Stimulated activated CD8-positive, alpha-beta memory T cell treated with anti-CD3 and anti-CD28 coated beads, Interleukin-2, amount 100 ng/mL, for 48 hours (primary cell): ENCODE measurements around the gene AMBRA1.

ENCODE experiments used
- DNase-seq, 2 donors: peaks; one replicate each; pipeline ENCODE4 v3.0.0-alpha.2; 2020; ENCODE audit warnings: low read depth in 2 of 2

The AMBRA1 gene

DNA sequence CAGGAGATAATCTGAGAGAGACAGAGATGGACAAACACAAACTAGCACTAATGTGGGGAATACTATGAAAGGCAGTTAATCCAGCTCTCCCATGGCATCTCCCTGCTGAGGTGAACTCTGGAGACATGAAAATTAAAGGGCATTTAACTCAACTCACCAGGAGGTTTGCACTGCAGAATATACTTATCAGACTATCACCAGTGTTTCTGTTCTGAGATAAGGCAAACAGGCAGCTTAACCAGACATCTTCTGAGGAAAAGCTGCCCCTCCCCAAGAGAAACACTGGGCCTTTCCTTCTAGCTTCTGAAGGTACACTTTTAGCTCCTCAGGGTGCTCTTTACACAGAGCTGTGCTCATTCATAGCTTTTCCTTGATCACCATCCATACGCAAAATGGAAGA, 85.5 kb downstream of the AMBRA1 start:
- DNase-seq, result no peak

DNA sequence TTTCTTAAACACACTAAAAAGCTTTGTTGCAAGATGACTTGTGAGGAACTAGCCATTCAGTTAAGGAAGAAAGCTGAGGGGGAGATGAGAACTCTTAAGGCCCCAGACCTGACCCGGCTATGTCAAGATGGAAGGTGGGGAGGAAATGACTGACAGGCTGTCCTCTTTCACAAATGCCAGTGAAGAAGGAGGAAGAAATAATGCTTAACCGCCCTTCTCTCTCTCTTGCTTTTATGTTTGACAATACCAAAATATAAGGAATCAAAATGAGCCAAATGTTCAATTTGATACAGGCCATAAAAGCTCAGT, 87.4 kb downstream of the AMBRA1 start:
- no peak for DNase-seq

DNA sequence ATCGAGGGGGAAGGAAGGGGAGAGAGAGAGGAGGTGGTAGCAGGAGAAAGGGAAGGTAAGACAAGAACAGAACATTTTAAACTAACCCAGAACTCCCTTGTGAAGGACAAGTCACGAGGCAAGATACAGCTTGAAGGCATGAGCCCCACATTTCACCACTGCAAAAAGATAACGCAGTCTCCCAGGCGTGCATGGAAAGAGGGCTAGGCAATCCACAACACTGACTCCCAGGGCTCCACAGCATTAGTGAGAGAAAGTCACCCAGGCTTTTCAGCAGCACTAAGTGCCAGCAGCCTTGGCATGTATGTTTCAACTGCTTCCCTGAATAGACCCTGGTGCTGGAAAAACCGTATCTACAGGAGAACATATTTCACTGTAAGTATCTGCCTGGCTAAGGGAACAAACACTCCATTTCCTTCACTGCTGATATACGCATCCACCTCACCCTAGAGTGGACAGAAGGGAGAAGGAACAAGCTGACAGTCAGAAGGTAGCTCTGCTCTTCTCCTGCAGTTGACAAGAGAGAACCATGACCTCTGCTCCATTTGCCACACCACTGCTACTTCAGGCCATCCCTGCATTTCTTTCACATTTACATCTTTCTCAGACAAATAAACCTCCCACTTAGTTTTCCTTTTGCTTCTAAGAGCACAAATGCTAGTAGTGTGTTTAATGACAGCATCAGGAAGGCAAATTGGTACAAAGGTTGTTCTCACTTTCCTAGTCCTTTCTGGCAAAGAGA, 87.9 kb downstream of the AMBRA1 start:
- DNase-seq, result no peak

DNA sequence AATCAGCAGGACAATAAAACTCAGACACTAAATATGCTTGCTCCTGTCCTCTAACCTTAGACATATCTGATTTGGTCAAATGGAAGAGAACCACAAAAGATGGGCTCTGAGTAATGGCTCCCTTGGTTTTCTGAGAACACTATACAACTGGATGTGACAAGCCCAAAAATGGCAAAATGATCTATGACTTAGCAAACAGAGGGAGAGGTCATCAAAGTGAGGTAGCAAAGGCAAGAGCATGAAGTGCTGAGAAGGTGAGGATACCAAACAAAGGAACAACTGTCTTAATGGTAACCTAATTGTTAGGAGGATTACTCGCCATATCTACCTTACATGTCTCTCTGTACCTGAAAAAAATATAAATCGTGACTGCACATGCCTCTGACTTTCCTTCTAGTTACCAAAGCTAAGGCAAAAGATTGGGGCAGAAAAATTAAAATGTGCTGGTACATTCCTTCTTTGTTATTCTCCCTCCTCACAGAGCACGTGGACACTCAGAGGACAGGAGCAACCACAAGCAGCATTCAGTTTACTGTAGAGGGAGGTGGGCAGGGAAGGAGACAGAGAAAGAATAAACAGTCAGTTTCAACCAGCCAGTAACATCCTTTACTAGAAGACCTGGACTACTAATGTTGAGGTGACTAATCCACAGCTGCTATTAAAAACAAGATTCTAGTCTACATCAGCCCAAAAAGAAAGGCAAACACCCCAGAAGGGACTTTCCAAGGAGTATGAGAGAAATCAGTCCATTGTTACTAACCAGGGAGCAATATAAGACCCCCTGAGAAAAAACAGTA, 88.8 kb downstream of the AMBRA1 start:
- DNase-seq, result no peak

DNA sequence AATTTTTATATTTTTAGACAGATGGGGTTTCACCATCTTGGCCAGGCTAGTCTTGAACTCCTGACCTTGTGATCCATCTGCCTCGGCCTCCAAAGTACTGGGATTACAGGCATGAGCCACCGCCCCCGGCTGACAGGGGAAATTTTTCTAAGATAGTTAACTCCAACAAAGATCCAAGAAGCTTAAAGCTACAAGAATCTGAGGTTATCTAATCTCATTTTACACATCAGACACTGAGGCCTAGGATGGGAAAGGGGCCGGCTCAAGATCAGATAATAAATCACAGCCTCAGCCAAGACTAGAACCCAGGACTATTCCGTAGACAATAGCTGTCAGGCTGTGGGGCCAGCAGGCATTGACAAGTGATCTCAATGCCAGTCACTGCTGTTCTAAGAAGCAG, 94.0 kb downstream of the AMBRA1 start:
- DNase-seq, result no peak

DNA sequence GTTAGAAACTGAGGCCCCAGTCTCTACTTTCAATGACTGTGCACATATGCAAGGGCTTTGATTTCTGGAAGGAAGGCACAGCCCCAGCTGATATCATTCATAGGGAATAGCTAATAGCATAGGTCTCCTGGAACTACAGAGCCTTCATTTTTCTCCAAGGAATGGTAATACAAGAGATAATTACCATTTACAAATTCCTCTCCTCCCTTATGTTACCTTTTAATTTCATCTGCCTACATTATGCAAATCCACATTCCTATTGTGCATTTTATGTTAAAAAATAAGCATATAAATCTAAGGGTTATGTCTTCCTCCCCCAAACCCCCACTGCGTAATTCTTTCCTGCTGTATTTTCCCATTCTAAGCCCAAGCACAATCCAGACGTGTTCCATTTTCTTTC, 94.9 kb downstream of the AMBRA1 start:
- DNase-seq, result no peak

DNA sequence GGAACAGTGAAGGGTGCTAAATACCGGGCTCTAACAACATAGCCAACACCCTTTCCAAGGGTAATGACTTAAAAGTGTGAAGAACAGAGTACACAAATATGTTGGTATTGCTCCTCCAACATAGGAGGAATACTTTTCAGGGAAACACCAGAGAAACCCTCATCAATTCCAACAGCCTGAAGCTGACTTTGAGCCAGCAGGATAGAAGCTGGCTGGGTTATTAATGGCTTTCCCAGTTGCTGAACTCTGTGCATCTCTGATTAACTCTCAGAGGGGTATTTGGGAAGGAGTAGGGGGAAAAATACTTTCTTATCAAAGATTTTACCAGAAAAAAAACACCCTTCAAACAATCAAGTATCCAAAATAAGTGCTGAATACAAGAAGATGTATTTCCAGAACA, 95.6 kb downstream of the AMBRA1 start:
- no peak for DNase-seq

DNA sequence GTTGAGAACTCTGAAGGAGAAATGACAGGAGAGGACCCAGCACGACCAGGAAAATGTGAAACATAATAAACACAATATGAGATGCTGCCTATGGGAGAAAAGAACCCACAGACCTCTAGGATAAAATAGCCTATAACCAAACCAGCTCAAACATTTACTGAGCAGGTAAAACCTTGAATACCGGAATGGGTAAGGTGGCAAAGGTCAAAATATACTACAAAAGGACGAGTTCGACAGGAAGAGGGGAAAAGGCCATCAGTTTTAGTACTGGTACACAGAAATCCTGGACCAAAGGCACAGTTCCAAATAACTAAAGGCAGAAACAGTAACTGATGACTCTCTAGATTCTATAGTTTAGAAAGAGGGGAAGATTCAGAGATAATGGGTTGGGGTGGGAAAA, 96.3 kb downstream of the AMBRA1 start:
- no peak for DNase-seq

DNA sequence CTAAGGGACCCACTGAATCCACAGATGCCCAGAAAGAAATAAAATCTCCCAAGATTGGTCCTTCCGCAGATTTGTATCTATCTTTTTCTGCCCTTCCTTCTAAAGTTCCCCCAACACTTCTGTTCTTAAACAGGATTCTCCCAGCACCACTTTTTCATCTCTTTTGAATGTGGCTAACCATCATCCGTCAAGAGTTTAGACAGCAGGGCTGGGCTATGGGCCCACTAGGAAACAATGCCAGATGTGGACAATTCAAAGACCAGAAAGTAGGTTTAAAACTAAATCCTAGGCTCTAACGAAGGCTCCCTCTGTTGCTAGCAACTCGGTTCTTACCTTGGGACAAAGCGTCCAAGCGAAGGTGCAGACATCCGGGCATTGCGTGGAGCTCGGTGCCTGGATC, 100.0 kb downstream of the AMBRA1 start:
- DNase-seq, result no peak

DNA sequence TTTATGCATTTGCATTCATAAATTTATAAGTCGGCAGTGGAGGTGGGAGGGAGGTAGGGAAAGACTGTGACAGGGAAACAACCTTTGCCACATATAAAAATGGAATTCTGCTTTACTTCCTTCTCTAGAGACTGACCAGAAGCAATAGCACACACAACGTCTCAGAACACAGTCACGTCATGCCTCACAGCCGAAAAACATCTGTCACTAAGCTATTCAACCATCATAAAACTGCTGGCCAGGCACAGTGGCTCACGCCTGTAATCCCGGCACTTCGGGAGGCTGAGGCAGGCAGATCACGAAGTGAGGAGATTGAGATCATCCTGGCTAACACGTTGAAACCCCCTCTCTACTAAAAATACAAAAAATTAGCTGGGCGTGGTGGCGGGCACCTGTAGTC, 101.3 kb downstream of the AMBRA1 start:
- DNase-seq, result no peak

DNA sequence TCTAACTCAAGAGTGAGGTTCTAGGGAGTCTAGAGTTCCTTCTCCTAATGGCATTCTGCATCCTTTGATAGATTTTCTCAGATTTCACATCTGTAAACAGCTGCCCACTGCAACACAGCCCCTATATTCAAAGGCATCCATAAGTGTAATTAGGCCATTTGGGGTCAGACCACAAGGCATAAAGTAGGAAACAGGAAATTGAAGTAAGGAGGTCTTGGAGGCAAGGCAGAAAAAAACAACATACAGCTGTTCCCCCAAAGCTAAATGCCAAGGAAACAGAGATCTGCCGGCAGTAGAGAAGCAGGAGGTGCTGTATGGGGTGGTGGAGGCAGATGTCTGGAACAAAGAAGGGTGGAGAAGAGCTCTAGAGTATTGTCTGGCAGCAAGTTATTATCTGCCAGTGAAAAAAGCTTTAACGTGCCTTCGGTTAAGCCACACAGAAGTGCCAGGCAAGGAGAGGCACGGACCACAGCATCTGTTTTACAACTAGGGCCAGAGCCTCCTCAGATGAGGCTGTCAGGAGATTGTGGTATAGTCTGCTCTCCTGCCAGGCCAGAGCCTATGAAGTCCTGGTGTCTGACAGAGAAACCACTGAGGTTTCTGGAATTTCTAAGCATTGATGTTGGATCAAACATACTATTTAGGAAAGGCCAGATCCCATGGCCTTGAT, 102.0 kb downstream of the AMBRA1 start:
- DNase-seq, result no peak

DNA sequence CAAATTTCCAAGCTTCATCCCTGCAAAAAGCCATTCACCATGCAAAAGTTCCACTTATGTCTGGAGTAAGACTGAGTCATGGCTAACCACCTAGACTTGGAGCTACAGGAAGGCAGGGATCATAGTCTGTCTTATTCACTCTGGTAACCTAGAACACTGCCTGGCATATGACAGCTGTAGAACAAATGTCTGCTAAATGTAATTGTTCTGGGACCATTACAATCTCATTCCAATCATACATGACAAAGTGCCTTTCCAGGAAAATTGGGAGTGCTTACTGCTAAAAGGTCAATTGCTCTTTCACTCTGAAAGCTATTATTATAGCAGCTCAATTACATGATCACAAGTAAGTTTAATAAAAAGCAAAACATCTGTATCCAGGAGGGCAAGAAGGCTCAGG, 103.2 kb downstream of the AMBRA1 start:
- DNase-seq, result no peak

DNA sequence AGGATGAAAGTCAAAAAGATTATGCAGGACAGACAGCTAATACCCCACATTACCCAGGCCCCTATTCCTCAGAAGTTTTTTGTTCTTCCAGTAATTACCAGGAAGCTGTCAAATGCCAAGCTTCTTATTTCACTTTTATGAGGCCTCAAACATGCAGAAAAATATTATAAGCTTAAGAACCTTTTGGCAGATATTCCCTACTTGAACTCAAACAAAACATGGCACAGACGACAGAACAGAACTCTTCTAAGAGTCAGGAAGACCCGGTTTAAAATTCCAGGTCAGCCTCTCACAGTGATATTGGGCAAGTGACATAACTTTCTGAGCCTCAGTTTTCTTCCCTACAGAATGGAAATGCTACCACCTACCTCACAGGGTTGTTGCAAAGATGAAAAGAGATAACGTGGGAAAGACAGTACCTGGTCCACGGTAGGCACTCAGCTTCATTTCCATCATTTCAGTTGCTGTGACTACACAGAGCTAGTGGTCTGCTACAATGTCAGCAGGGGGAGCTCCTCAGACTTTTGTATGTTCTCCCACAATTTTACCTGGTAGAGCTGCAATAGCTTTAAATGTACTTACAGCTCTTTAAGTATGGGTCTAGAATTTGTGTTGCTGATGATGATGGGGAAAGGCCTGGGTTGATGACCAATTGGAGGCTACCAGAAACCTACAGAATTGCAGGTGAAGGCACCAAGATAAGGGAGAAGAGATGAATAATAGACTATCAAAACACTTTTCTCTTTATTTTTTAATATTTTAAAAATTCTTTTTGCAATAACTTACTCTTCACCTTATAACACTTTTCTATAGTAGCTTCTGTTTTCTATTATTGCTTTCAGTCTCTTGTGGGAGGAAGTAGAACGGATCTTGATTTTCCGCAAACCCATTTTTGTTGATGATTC, 103.9 kb downstream of the AMBRA1 start:
- peak in 1 of 2 donors; percentile 2 for DNase-seq

DNA sequence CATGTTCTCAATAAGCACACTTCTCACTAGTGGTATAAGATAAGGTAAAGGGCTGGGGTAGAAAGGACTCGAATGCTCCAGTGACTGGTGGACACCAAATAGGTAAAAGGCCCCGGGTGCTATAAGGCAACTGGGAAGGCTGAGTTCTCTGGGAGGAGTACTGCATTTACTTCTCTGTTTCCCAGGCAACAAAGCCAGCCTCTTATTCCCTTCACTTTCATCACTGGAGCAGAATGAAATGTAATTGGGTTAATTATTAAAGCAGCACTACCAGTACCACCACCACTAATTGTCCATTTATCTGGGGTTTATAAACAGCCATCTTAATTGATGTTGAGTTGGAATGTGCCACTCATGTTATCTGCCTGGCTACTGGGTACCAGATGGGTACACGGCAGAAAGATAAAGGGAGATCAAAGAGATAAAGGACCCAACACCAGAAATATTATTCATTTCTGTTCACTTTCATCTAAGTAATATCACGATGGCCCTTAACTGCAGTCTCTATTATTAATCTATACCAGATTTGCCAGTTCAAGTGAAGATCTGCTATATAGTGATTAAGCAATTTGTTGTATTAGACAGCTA, 107.9 kb downstream of the AMBRA1 start:
- DNase-seq, result no peak

DNA sequence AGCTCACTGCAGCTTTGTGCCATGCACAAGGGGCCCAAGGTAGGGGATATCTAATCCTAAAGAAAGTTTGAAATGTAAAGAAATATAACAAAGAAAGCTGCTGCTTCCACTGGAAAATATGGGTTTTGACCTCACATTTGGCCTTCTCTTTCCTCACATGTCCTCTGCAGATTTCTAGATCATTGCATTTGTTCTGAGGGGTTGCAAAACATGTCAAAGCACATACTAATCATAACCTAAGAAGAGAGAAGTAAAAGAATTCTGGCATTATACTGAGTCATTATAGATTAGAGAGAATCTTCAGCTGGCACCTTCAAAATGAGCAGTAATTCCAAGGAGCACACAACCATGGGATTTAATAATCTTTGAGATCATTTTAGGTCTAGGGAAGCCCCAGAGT, 109.7 kb downstream of the AMBRA1 start:
- DNase-seq, result no peak

DNA sequence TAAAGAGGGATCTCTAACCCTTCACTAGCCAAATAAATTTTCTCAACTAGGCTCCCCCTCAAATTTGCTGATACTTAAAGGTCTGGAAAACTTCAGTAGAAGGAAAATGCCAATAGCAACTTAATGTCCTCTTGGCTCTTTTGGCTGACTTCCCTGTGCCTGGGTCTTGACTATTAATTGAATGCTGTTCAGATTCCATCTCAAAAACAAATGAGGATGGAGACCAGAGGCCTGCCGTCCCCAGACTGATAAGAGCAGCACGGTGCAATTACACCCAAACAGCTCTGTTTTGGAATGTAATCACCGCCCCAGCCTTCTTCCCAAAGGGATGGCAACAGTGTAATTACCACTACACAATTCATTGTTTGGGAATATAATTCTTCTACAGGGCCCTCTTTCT, 112.9 kb downstream of the AMBRA1 start:
- no peak for DNase-seq

DNA sequence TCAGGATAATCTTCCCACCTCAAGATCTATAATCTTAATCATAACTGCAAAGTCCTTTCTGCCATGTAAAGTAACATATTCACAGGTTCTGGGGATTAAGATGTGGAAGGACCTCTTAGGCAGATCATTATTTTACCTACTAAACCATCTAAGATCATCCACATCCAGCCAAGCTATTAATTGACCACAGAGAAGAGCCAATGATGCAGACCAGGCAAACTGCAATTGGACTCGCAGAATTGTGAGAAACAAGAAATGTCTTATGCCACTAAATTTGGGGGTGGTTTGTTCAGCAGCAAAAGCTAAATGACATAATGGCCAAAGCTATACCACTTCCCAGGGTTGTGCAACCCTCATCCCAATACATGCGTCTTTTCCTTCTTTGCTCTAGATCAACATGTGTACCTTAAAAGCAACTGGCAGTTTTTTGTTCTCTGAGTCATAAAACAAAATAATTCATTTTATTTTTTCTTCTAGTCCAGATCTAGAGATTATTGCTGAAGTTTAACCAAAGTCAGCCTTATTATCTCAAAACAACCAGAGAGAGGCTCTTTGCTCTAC, 113.6 kb downstream of the AMBRA1 start:
- no peak for DNase-seq

DNA sequence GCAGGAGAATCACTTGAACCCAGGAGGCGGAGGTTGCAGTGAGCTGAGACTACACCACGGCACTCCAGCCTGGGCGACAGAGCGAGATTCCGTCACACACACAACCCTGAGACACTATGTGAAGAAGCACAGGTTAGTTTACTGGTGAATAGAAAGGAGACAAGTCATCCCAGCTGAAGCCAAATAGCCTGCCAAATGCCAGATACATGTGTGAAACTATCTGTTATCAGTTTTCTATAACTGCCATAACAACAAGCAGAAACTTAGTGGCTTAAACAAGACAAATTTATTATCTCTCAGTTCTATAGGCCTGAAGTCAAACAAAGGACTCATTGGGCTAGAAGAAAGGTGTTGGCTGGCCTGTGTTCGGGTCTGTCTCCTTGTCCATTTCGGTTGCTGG, 114.2 kb downstream of the AMBRA1 start:
- no peak for DNase-seq

DNA sequence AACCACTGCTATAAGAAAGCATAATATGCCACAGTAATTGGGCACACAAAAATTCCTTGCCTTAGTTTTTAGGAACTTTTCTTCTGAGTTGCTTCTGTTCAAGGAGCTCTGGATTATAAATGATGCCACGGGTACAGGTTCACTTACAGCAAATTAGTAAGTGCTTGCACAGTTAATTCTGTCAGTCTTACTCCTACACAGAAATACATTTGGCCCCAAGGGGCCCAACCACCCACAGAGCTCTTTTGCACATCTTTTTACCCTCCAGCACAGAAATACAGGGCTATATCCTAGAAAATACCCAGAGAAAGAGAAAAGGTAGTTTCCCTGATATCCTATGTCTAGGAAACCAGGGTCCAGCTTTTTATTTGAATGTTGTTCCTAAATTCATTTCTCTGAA, 115.6 kb downstream of the AMBRA1 start:
- DNase-seq, result no peak

DNA sequence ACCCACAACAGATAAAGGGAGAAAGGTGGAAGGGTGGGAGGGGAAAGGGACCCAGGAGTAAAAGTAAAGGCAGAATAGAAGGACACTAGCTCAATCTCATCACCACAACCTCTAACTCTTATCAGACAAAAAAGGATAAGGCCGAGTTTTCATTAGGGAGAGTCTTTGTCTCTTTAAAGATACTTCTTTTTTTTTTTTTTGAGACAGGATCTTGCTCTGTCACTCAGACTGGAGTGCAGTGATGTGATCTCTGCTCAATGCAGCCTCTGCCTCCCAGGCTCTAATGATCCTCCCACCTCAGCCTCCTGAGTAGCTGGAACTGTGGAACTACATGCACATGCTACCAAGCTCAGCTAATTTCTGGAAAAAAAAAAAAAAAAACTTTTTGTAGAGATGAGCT, 116.7 kb downstream of the AMBRA1 start:
- DNase-seq, result no peak

DNA sequence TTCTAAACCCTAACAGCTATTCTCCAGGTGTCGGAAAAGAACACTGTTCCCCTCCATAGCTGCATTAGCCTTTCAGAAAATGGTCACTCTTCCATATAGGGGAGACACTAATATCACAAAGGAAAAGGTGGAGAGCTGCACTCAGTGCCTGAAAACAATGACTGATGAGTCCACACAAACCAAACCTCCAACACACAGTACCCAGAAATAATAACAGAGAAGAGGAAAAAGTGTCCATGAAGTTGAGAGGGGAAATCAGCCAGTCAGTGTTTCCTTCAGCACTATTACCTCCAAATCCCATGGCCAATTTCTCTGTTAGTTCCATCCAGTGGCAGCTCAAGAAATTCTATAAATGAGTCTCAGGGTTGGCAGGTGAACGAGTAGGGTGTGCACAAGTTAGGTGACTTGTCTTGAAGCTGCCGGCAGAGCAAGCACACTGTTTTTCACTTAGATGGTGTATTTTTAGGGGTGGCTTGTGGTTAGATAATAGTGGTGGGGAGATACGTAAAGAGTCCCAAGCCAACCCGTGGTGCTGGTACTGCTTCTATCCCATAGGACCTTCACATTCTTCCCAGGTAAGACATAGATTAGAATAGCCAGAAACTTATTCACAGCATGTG, 117.8 kb downstream of the AMBRA1 start:
- DNase-seq, result no peak
